Spleen (tissue), 11 donors: ENCODE data around the gene PPM1L. TPM values are rescaled to one million over a fixed set of nuclear protein-coding genes. Genes with fewer than 3 reads are reported as not detected.
"Not testable (repeated sequence)": the region's sequence is repeated elsewhere in the genome, so short reads cannot be mapped to it uniquely, and the experiment has no call there.

Experiments
- DNase-seq: peaks from one replicate; pipeline ENCODE4 v3.0.0-alpha.2; 2020
- H3K27ac ChIP-seq, 8 donors: fragments of 200-600 bp; sonication (generic) in 7 of 8; 1 replicate in 4 of 8; 2 replicates in 4 of 8; pipeline versions ENCODE4 v1.5.0 to v1.8.0; 2016 to 2021; ENCODE audit warnings: inconsistent platforms in 4 of 8, mild to moderate bottlenecking in 4 of 8, moderate library complexity in 1 of 8
- H3K27me3 ChIP-seq, 7 donors: fragments of 200-600 bp; sonication (generic) in 6 of 7; replicated peaks in 1 of 7; 1 replicate in 4 of 7; 2 replicates in 3 of 7; pipeline versions ENCODE4 v1.5.0 to v1.8.0; 2016 to 2021; ENCODE audit warnings: inconsistent platforms in 3 of 7, mild to moderate bottlenecking in 1 of 7
- H3K36me3 ChIP-seq, 6 donors: fragments of 200-600 bp; sonication (generic) in 5 of 6; 1 replicate in 4 of 6; 2 replicates in 2 of 6; pipeline versions ENCODE4 v1.5.0 to v1.8.0; 2016 to 2021; ENCODE audit warnings: inconsistent platforms in 2 of 6
- H3K4me1 ChIP-seq, 6 donors: fragments of 200-600 bp; sonication (generic) in 5 of 6; 1 replicate in 3 of 6; 2 replicates in 3 of 6; pipeline versions ENCODE4 v1.5.0 to v1.8.0; 2016 to 2021; ENCODE audit warnings: inconsistent platforms in 3 of 6
- H3K4me3 ChIP-seq, 8 donors: fragments of 200-600 bp; sonication (generic) in 7 of 8; 1 replicate in 4 of 8; 2 replicates in 4 of 8; pipeline versions ENCODE4 v1.5.0 to v1.8.0; 2016 to 2021; ENCODE audit warnings: inconsistent platforms in 4 of 8, mild to moderate bottlenecking in 4 of 8, moderate library complexity in 2 of 8
- H3K9me3 ChIP-seq, 8 donors: fragments of 200-600 bp; sonication (generic) in 7 of 8; 1 replicate in 4 of 8; 2 replicates in 4 of 8; pipeline versions ENCODE4 v1.5.0 to v1.8.0; 2016 to 2021; ENCODE audit warnings: inconsistent platforms in 4 of 8
- POLR2A ChIP-seq, 3 donors: fragments of 450-650 bp; IDR thresholded peaks; one replicate each; pipeline ENCODE4 v1.5.1; 2017; ENCODE audit warnings: antibody characterized with exemption in 3 of 3, mild to moderate bottlenecking in 1 of 3
- POLR2AphosphoS5 ChIP-seq, 3 donors: sonication (generic); formaldehyde crosslinking; IDR thresholded peaks; one replicate each; pipeline ENCODE4 v1.5.1; 2017; ENCODE audit warnings: antibody characterized with exemption in 3 of 3
- WGBS, 5 donors: extraction: QIAGEN DNeasy Blood & Tissue Kit in 3 of 5; methylation state at CpG; one replicate each; pipeline versions ENCODE4 v1.1.5 to v1.1.7; 2013 to 2018; 5-methylcytosine and 5-hydroxymethylcytosine counted together
- intact Hi-C: fragments of 100-400 bp; cut with DNase I; formaldehyde crosslinking; loops from one replicate; pipeline ENCODE4 v1.15.0; 2023; ENCODE audit warnings: low total_unique reads
- polyA plus RNA-seq, 3 donors: library from polyadenylated mRNA; stranded (reverse); fragments of 200-250 nt; gene quantifications; one replicate each; pipeline ENCODE4 v1.2.1, GENCODE V29; 2013
- total RNA-seq, 7 donors: library from RNA; depleted of rRNA in 3 of 7; stranded (reverse); fragments of >200 nt in 3 of 7; fragmentation: NEBNext Ultra II Directional in 4 of 7; extraction: Animal tissue kit (Norgen Biotek cat#: 25700) in 4 of 7; gene quantifications; one replicate each; pipeline versions ENCODE4 v1.1.0 to v1.2.1, GENCODE V29; 2016 to 2021
- TF ChIP-seq, protein P1 (sequence below), 11 experiments: fragments of 200-600 bp in 7 of 11; fragments of 450-650 bp in 4 of 11; sonication (generic) in 4 of 11; IDR thresholded peaks in 8 of 11; conservative IDR thresholded peaks in 3 of 11; 1 replicate in 7 of 11; 2 replicates in 4 of 11; pipeline versions ENCODE4 v1.4.0 to v1.8.0; 2016 to 2021; ENCODE audit warnings: antibody characterized with exemption in 11 of 11, inconsistent platforms in 4 of 11, mild to moderate bottlenecking in 1 of 11
- donor health status: healthy with polysubstance abuse.
- donor health status: DM: no; HTN: no; CAD: no; lungs with moderate emphysema.
- donor health status: DM: no; HTN: no; CAD: no.
- donor health status: Bipolar disorder and iron deficiency.
- donor health status: healthy.
- donor health status: DM: no; HTN: no; CAD: no.
- donor health status: DM: yes; HTN: yes; CAD: no.

Gene PPM1L
- total and polyA plus RNA-seq, 10 donors = 0.63 to 16.7 (median 12.2) TPM

DNA sequence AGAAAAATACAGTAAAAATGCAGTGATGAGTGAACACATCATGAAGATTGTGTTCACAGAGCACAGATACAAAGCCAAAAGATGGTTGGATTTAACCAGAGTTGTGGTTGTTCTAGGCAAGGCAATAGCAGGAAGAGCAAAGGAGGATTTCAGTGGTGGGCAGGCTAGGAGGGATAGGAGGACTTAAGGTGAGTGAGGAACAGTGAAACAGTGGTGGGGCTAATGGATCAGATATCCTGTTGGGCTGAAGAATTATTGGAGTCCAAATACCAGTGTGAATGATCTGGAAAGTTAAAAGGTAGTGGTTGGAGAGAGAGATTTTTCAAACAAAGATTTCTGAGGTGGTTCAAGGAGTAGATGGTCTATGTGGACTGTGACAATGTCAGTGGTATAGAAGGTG lies 240.8 kb downstream of the PPM1L start:
- no peak overlapping the region for H3K27ac ChIP-seq
- H3K27me3 ChIP-seq = no peaks in the 10 kb centered on the region
- no peak for TF ChIP-seq POLR2A (IDR thresholded peaks at IDR 0.05)
- TF ChIP-seq, protein P1, sequence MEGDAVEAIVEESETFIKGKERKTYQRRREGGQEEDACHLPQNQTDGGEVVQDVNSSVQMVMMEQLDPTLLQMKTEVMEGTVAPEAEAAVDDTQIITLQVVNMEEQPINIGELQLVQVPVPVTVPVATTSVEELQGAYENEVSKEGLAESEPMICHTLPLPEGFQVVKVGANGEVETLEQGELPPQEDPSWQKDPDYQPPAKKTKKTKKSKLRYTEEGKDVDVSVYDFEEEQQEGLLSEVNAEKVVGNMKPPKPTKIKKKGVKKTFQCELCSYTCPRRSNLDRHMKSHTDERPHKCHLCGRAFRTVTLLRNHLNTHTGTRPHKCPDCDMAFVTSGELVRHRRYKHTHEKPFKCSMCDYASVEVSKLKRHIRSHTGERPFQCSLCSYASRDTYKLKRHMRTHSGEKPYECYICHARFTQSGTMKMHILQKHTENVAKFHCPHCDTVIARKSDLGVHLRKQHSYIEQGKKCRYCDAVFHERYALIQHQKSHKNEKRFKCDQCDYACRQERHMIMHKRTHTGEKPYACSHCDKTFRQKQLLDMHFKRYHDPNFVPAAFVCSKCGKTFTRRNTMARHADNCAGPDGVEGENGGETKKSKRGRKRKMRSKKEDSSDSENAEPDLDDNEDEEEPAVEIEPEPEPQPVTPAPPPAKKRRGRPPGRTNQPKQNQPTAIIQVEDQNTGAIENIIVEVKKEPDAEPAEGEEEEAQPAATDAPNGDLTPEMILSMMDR (IDR thresholded peaks at IDR 0.05 in 8 of 11, conservative IDR thresholded peaks at IDR 0.05 in 3 of 11) = no peak
- TF ChIP-seq POLR2AphosphoS5 (IDR thresholded peaks at IDR 0.05) = no peak
- peaks cover 0 to 6% (median 0%) of the 10 kb centered on the region in 8 donors for H3K9me3 ChIP-seq
- no peaks in the 10 kb centered on the region for H3K4me1 ChIP-seq
- no peak overlapping the region for H3K4me3 ChIP-seq
- intact Hi-C loops = no loop called here
- DNase-seq = no peak
- H3K36me3 ChIP-seq = no peaks in the 10 kb centered on the region

DNA sequence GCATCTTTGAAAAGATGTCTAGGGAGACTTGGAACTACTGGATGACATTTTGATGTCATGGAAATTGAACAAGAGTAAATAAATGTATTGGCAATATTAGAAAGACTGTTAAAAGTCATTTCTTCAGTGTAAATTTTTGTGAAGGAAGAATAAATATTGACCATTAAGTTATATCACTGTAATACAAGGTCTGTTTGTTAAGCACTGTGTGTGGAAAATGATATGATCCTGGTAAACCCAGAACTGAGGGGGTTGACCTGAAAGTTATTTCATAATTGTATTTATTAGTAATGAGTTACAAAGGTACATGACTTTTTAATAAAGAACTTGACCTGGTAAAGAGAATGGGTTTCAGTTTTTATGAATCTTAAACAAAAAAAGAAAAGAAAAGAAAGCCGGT lies 242.6 kb downstream of the PPM1L start:
- DNase-seq = no peak
- H3K4me3 ChIP-seq = no peak overlapping the region
- intact Hi-C loops = no loop called here
- no peaks in the 10 kb centered on the region for H3K4me1 ChIP-seq
- peaks cover 0 to 9% (median 0%) of the 10 kb centered on the region in 8 donors for H3K9me3 ChIP-seq
- TF ChIP-seq POLR2A (IDR thresholded peaks at IDR 0.05) (no peak), POLR2AphosphoS5 (IDR thresholded peaks at IDR 0.05) (no peak)
- TF ChIP-seq, protein P1 (IDR thresholded peaks at IDR 0.05 in 8 of 11, conservative IDR thresholded peaks at IDR 0.05 in 3 of 11) = no peak
- H3K27ac ChIP-seq = no peak overlapping the region
- H3K27me3 ChIP-seq = no peaks in the 10 kb centered on the region
- WGBS, 5 donors = 94 to 100% (median 96%) methylated on average over 1 of the region's 1 CpG
- no peaks in the 10 kb centered on the region for H3K36me3 ChIP-seq

GRCh38 chr3:160999274-160999673 lies 243.2 kb downstream of the PPM1L start:
- H3K36me3 ChIP-seq = no peaks in the 10 kb centered on the region
- H3K4me3 ChIP-seq = no peak overlapping the region
- H3K27ac ChIP-seq = no peak overlapping the region
- H3K4me1 ChIP-seq = no peaks in the 10 kb centered on the region
- intact Hi-C loops = no loop called here
- TF ChIP-seq, protein P1 (IDR thresholded peaks at IDR 0.05 in 8 of 11, conservative IDR thresholded peaks at IDR 0.05 in 3 of 11) = no peak
- TF ChIP-seq POLR2AphosphoS5 (IDR thresholded peaks at IDR 0.05) (no peak), POLR2A (IDR thresholded peaks at IDR 0.05) (no peak)
- 80 to 88% (median 85%) methylated on average over 5 of the region's 5 CpGs for WGBS, 5 donors
- H3K27me3 ChIP-seq = no peaks in the 10 kb centered on the region
- peaks cover 0 to 9% (median 0%) of the 10 kb centered on the region in 8 donors for H3K9me3 ChIP-seq
- DNase-seq = no peak

DNA sequence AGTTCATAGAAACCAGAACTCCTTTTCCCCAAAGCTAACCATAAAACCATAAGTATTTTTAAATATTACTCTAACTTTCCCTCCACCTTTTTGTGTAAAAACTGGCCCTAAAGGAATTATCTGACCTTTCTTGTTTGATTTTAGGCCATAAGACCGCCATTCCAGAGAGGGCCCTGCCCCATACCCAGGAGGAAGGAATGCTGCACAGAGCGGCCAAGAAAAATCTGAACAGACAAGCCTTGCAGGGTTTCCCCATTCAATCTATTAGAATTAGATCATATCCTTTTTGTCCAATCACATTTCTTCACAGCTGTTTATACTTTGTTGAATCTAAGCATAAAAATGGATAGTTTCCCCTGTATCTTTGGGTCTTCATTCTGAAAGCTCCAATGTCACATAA lies 252.1 kb downstream of the PPM1L start:
- 91 to 97% (median 94%) methylated on average over 2 of the region's 2 CpGs for WGBS, 5 donors
- no peaks in the 10 kb centered on the region for H3K9me3 ChIP-seq
- no peak overlapping the region for H3K4me3 ChIP-seq
- TF ChIP-seq, protein P1 (IDR thresholded peaks at IDR 0.05 in 8 of 11, conservative IDR thresholded peaks at IDR 0.05 in 3 of 11) = no peak
- no peak for TF ChIP-seq POLR2AphosphoS5 (IDR thresholded peaks at IDR 0.05)
- TF ChIP-seq POLR2A (IDR thresholded peaks at IDR 0.05) = no peak
- H3K27ac ChIP-seq = no peak overlapping the region
- intact Hi-C loops = no loop called here
- no peaks in the 10 kb centered on the region for H3K27me3 ChIP-seq
- DNase-seq = no peak
- H3K36me3 ChIP-seq = no peaks in the 10 kb centered on the region
- H3K4me1 ChIP-seq = no peaks in the 10 kb centered on the region

- WGBS, 5 donors = 98 to 100% (median 98%) methylated on average over 1 to 2 of the region's 2 CpGs
- H3K9me3 ChIP-seq, H3K4me3 ChIP-seq, H3K4me1 ChIP-seq, H3K27me3 ChIP-seq, H3K36me3 ChIP-seq, DNase-seq, intact Hi-C loops, H3K27ac ChIP-seq: not testable (repeated sequence)
Observed at GRCh38 chr3:161010151-161010550, 254.1 kb downstream of the PPM1L start.
